ENCODE results near the gene FABP1.

- TF ChIP-seq POLR2A (IDR thresholded peaks at IDR 0.05; ENCODE audit: control extremely low read depth in 1 of 2, low read depth in 2 of 2, low read length in 2 of 2) (no peak), RBBP5 (IDR thresholded peaks at IDR 0.05; ENCODE audit: borderline replicate concordance, low read depth, low read length) (no peak), RNF2 (IDR thresholded peaks at IDR 0.05; ENCODE audit: borderline replicate concordance, low read depth, low read length, missing control alignments, poor library complexity, severe bottlenecking) (no peak), CTCF (IDR thresholded peaks at IDR 0.05; ENCODE audit: control extremely low read depth in 1 of 3, insufficient read depth in 1 of 3, low read depth in 1 of 3, low read length in 3 of 3) (no peak), MAX (IDR thresholded peaks at IDR 0.05) (no peak), RAD21 (IDR thresholded peaks at IDR 0.05 in 1 of 2, conservative IDR thresholded peaks at IDR 0.05 in 1 of 2; ENCODE audit: low read depth in 2 of 2, low read length in 2 of 2) (no peak), EP300 (IDR thresholded peaks at IDR 0.05; ENCODE audit: borderline replicate concordance in 1 of 2, low read depth in 2 of 2, low read length in 2 of 2) (no peak), EZH2 (IDR thresholded peaks at IDR 0.05; ENCODE audit: low read depth, low read length, severe bottlenecking) (no peak), CEBPB (IDR thresholded peaks at IDR 0.05; ENCODE audit: low read depth, low read length) (no peak), MAFK (IDR thresholded peaks at IDR 0.05; ENCODE audit: low read depth, low read length) (no peak), HDAC6 (IDR thresholded peaks at IDR 0.05; ENCODE audit: low read depth, low read length) (no peak), TAF1 (IDR thresholded peaks at IDR 0.05; ENCODE audit: low read depth, low read length) (no peak), NRF1 (IDR thresholded peaks at IDR 0.05; ENCODE audit: low read depth, low read length) (no peak), JUN (IDR thresholded peaks at IDR 0.05; ENCODE audit: low read depth, low read length) (no peak)
Observed at GRCh38 chr2:88159481-88159880, 31.6 kb upstream of the FABP1 start.

All from H1 (cell line).